Mucosa of descending colon (tissue), 3 donors: ENCODE measurements around the gene RGPD3. TPM values are rescaled to one million over a fixed set of nuclear protein-coding genes. Genes with fewer than 3 reads are reported as not detected.

Experiments
- ATAC-seq: fragments of 200-7000 bp; cut with Tn5 transposase; one replicate; pipeline ENCODE4 v1.9.1; 2020; ENCODE audit warnings: mild to moderate bottlenecking, moderate library complexity
- DNase-seq, 3 donors: peaks; one replicate each; pipeline ENCODE4 v3.0.0-alpha.2; 2020
- H3K36me3 ChIP-seq: fragments of 200-600 bp; one replicate; pipeline ENCODE4 v1.8.0; 2021; ENCODE audit warnings: low read depth, mild to moderate bottlenecking
- H3K4me1 ChIP-seq: fragments of 200-600 bp; one replicate; pipeline ENCODE4 v1.8.0; 2021; ENCODE audit warnings: low read depth, mild to moderate bottlenecking
- H3K4me3 ChIP-seq: fragments of 200-600 bp; one replicate; pipeline ENCODE4 v1.8.0; 2021; ENCODE audit warnings: mild to moderate bottlenecking
- H3K9me3 ChIP-seq: fragments of 200-600 bp; one replicate; pipeline ENCODE4 v1.8.0; 2021; ENCODE audit warnings: mild to moderate bottlenecking
- CTCF ChIP-seq: fragments of 200-600 bp; IDR thresholded peaks from one replicate; pipeline ENCODE4 v1.8.0; 2022; ENCODE audit warnings: antibody characterized with exemption, mild to moderate bottlenecking
- intact Hi-C, 2 donors: fragments of 100-400 bp; cut with DNase I in 1 of 2; cut with micrococcal nuclease in 1 of 2; formaldehyde crosslinking; loops; one replicate each; pipeline versions ENCODE4 v1.11.0 to v1.11.1; 2022; cut with DNase I, micrococcal nuclease
- total RNA-seq, 3 donors: library from RNA; stranded (reverse); fragmentation: NEBNext Ultra II Directional in 2 of 3; extraction: Animal tissue kit (Norgen Biotek cat#: 25700) in 2 of 3; gene quantifications; one replicate each; pipeline versions ENCODE4 v1.2.1 to v1.2.4, GENCODE V29; 2021 to 2023
- donor health status: DM: no; HTN: no; CAD: no; lungs with moderate emphysema.
- donor health status: DM: no; HTN: no; CAD: no.
- donor health status: DM: no; HTN: yes; CAD: no.

Gene RGPD3
- total RNA-seq, 3 donors from 2014 or later = 0.07 to 0.26 (median 0.16) TPM

GRCh38 chr2:106363791-106364190 lies 104.4 kb downstream of the RGPD3 start:
- DNase-seq = no peak

GRCh38 chr2:106362789-106363188 lies 105.4 kb downstream of the RGPD3 start:
- ATAC-seq (no peak), DNase-seq (no peak)
- H3K4me1 ChIP-seq = no peaks in the 10 kb centered on the region
- intact Hi-C loops = no loop called here
- TF ChIP-seq CTCF = no peak
- H3K4me3 ChIP-seq = no peak overlapping the region
- H3K9me3 ChIP-seq = no peaks in the 10 kb centered on the region
- H3K36me3 ChIP-seq = no peaks in the 10 kb centered on the region

More at GRCh38 chr2:106363791-106364190, 104.4 kb downstream of the RGPD3 start:
- H3K4me1 ChIP-seq = no peaks in the 10 kb centered on the region
- no peaks in the 10 kb centered on the region for H3K36me3 ChIP-seq
- no peak overlapping the region for H3K4me3 ChIP-seq
- ATAC-seq = no peak
- intact Hi-C loops = no loop called here
- H3K9me3 ChIP-seq = no peaks in the 10 kb centered on the region
- TF ChIP-seq CTCF = no peak

- Histone ChIP-seq H3K36me3 (no peaks in the 10 kb centered on the region), H3K4me3 (no peak overlapping the region), H3K4me1 (no peaks in the 10 kb centered on the region), H3K9me3 (no peaks in the 10 kb centered on the region)
- ATAC-seq = no peak
- intact Hi-C loops = no loop called here
- no peak for TF ChIP-seq CTCF
- DNase-seq = no peak
These were observed 108.7 kb downstream of the RGPD3 start for GRCh38 chr2:106359512-106359911.

- ATAC-seq (no peak), DNase-seq (no peak)
- H3K4me1 ChIP-seq = no peaks in the 10 kb centered on the region
- TF ChIP-seq CTCF = no peak
- H3K9me3 ChIP-seq = no peaks in the 10 kb centered on the region
- intact Hi-C loops = no loop called here
- no peaks in the 10 kb centered on the region for H3K36me3 ChIP-seq
- H3K4me3 ChIP-seq = no peak overlapping the region
These were observed 109.7 kb downstream of the RGPD3 start for GRCh38 chr2:106358521-106358920.

DNA sequence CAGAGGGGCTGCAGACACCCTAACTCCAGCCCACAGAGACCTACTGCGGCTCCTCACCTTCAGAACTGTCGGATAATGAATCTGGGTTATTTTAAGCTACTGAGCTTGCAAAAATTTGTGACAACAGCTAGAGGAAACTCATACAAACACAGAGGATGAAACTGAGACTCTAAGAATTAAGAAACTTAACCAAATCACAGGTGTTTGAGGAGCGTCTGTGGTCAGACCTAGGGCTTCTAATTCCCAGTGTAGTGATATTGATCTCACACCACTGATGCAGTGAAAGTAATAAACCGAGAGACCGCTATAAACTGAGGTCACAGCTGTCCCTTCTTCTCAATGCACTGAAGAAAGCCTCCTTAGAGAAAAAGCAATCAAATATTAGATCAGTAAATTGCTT lies 110.1 kb downstream of the RGPD3 start:
- H3K4me3 ChIP-seq = no peak overlapping the region
- DNase-seq = no peak
- H3K9me3 ChIP-seq = no peaks in the 10 kb centered on the region
- intact Hi-C loops = no loop called here
- no peaks in the 10 kb centered on the region for H3K36me3 ChIP-seq
- ATAC-seq = no peak
- no peaks in the 10 kb centered on the region for H3K4me1 ChIP-seq
- no peak for TF ChIP-seq CTCF

DNA sequence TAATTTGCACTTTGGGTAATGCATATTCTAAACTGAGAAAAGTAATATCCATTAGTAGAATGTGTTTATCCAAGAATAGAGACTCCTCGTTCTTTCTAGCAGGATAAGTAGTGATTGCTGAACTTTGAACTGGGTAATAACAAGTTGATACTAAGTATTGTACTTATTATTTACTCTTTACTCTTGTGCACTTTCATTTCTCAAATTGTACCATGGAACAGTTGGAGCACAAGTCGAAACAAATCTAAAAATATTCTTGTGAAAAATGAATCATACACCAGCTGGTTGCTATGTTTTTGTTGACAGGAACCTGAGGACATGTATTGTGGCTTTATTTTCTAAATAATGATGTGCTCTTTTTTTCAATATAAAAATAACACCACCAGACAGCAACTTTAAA lies 111.9 kb downstream of the RGPD3 start:
- H3K36me3 ChIP-seq = no peaks in the 10 kb centered on the region
- ATAC-seq (no peak), DNase-seq (no peak)
- no peak overlapping the region for H3K4me3 ChIP-seq
- intact Hi-C loops = no loop called here
- no peaks in the 10 kb centered on the region for H3K9me3 ChIP-seq
- H3K4me1 ChIP-seq = no peaks in the 10 kb centered on the region
- no peak for TF ChIP-seq CTCF
